Naive B cell (primary cell): ENCODE data around the gene TOE1. TPM values are rescaled to one million over a fixed set of nuclear protein-coding genes. Genes with fewer than 3 reads are reported as not detected.
"Not testable (repeated sequence)": the region's sequence is repeated elsewhere in the genome, so short reads cannot be mapped to it uniquely, and the experiment has no call there.

Source experiments
- ATAC-seq, 2 donors: fragments of 150-1000 bp; cut with Tn5 transposase; 2 replicates each; pipeline ENCODE4 v1.10.0; 2021; ENCODE audit warnings: low read depth in 2 of 2, mild to moderate bottlenecking in 2 of 2, moderate library complexity in 2 of 2
- DNase-seq: peaks from one replicate; pipeline ENCODE4 v3.0.0; 2022
- H3K27ac Mint-ChIP-seq, 6 donors: one replicate each; pipeline ENCODE4 v1.8.0; 2020 to 2022; ENCODE audit warnings: mild to moderate bottlenecking in 6 of 6, mixed read lengths in 6 of 6, moderate library complexity in 5 of 6, inconsistent platforms in 2 of 6
- H3K27me3 Mint-ChIP-seq, 3 donors: one replicate each; pipeline ENCODE4 v1.8.0; 2021 to 2022; ENCODE audit warnings: mixed read lengths in 3 of 3, mild to moderate bottlenecking in 1 of 3
- H3K36me3 Mint-ChIP-seq, 2 donors: one replicate each; pipeline ENCODE4 v1.8.0; 2020 to 2022; ENCODE audit warnings: mixed read lengths in 2 of 2, inconsistent platforms in 1 of 2, mild to moderate bottlenecking in 1 of 2
- H3K4me1 Mint-ChIP-seq, 3 donors: one replicate each; pipeline ENCODE4 v1.8.0; 2020 to 2022; ENCODE audit warnings: mixed read lengths in 3 of 3, inconsistent platforms in 1 of 3, mild to moderate bottlenecking in 1 of 3, moderate library complexity in 1 of 3
- H3K4me3 Mint-ChIP-seq, 8 donors: one replicate each; pipeline ENCODE4 v1.8.0; 2020 to 2022; ENCODE audit warnings: mild to moderate bottlenecking in 8 of 8, mixed read lengths in 8 of 8, moderate library complexity in 8 of 8, inconsistent platforms in 2 of 8
- H3K9me3 Mint-ChIP-seq, 7 donors: one replicate each; pipeline ENCODE4 v1.8.0; 2020 to 2022; ENCODE audit warnings: mixed read lengths in 7 of 7, mild to moderate bottlenecking in 5 of 7, inconsistent platforms in 2 of 7, moderate library complexity in 1 of 7
- polyA plus RNA-seq, 6 donors: library from polyadenylated mRNA; unstranded; fragments of 300-500 nt; fragmentation: Illumina TruSeq; gene quantifications; one replicate each; pipeline ENCODE4 v1.2.3, GENCODE V29; 2021; ENCODE audit warnings: low read depth in 6 of 6

The TOE1 gene
- polyA plus RNA-seq, 6 donors from 2014 or later: 15.5 to 27.8 (median 20.3) TPM

- Mint-ChIP-seq H3K36me3 (peaks cover 11 to 16% of the 10 kb centered on the region in 2 donors), H3K4me3 (no peak overlapping the region), H3K9me3 (no peaks in the 10 kb centered on the region), H3K27me3 (no peaks in the 10 kb centered on the region), H3K27ac (no peak overlapping the region), H3K4me1 (peaks cover 10 to 25% (median 10%) of the 10 kb centered on the region in 3 donors)
- DNase-seq (no peak), ATAC-seq (no peak)
These were observed 39.6 kb downstream of the TOE1 start for GRCh38 chr1:45379524-45379923.

- Mint-ChIP-seq H3K4me3 (no peak overlapping the region), H3K27ac (peak overlapping the region in 3 of 6 donors; percentile 15 to 75 (median 16)), H3K36me3 (peaks cover 11 to 16% of the 10 kb centered on the region in 2 donors), H3K27me3 (no peaks in the 10 kb centered on the region), H3K4me1 (peaks cover 4 to 19% (median 4%) of the 10 kb centered on the region in 3 donors), H3K9me3 (no peaks in the 10 kb centered on the region)
- ATAC-seq: no peak
- no peak for DNase-seq
These were observed 40.2 kb downstream of the TOE1 start for GRCh38 chr1:45380125-45380524.

- H3K4me1 Mint-ChIP-seq: peaks cover 0 to 16% (median 0%) of the 10 kb centered on the region in 3 donors
- peak overlapping the region in 3 of 6 donors; percentile 15 to 75 (median 16) for H3K27ac Mint-ChIP-seq
- no peak for DNase-seq
- no peaks in the 10 kb centered on the region for H3K9me3 Mint-ChIP-seq
- no peak overlapping the region for H3K4me3 Mint-ChIP-seq
- no peaks in the 10 kb centered on the region for H3K27me3 Mint-ChIP-seq
- ATAC-seq: no peak
- H3K36me3 Mint-ChIP-seq: peaks cover 11 to 16% of the 10 kb centered on the region in 2 donors
These were observed 40.8 kb downstream of the TOE1 start for GRCh38 chr1:45380730-45381129.

- Mint-ChIP-seq H3K36me3 (peaks cover 11 to 16% of the 10 kb centered on the region in 2 donors), H3K4me3 (no peak overlapping the region), H3K27me3 (no peaks in the 10 kb centered on the region), H3K4me1 (peaks cover 0 to 16% (median 0%) of the 10 kb centered on the region in 3 donors), H3K27ac (no peak overlapping the region), H3K9me3 (no peaks in the 10 kb centered on the region)
- DNase-seq (no peak), ATAC-seq (no peak)
These were observed 41.3 kb downstream of the TOE1 start for GRCh38 chr1:45381243-45381642.

- Mint-ChIP-seq H3K27ac (peak overlapping the region in 1 of 6 donors; percentile 34), H3K4me1 (peaks cover 0 to 16% (median 0%) of the 10 kb centered on the region in 3 donors), H3K27me3 (no peaks in the 10 kb centered on the region), H3K36me3 (peaks cover 6 to 9% of the 10 kb centered on the region in 2 donors), H3K9me3 (no peaks in the 10 kb centered on the region), H3K4me3 (no peak overlapping the region)
- DNase-seq (no peak), ATAC-seq (no peak)
These were observed 43.2 kb downstream of the TOE1 start for GRCh38 chr1:45383191-45383590.

GRCh38 chr1:45384213-45384612 is 44.2 kb downstream of the TOE1 start:
- not testable (repeated sequence) for DNase-seq, H3K27ac Mint-ChIP-seq, ATAC-seq, H3K9me3 Mint-ChIP-seq, H3K36me3 Mint-ChIP-seq, H3K4me3 Mint-ChIP-seq, H3K27me3 Mint-ChIP-seq
- H3K4me1 Mint-ChIP-seq: peaks cover 0 to 16% (median 0%) of the 10 kb centered on the region in 3 donors

GRCh38 chr1:45385302-45385701 is 45.3 kb downstream of the TOE1 start:
- DNase-seq: no peak
- H3K4me1 Mint-ChIP-seq: peaks cover 0 to 18% (median 6%) of the 10 kb centered on the region in 3 donors

GRCh38 chr1:45386219-45386618 is 46.2 kb downstream of the TOE1 start:
- H3K27ac Mint-ChIP-seq: no peak overlapping the region
- no peaks in the 10 kb centered on the region for H3K9me3 Mint-ChIP-seq
- no peak for DNase-seq
- H3K27me3 Mint-ChIP-seq: no peaks in the 10 kb centered on the region
- no peak for ATAC-seq
- peaks cover 0 to 12% (median 6%) of the 10 kb centered on the region in 3 donors for H3K4me1 Mint-ChIP-seq
- H3K4me3 Mint-ChIP-seq: no peak overlapping the region
- H3K36me3 Mint-ChIP-seq: peaks cover 6 to 9% of the 10 kb centered on the region in 2 donors

More at GRCh38 chr1:45385302-45385701, 45.3 kb downstream of the TOE1 start:
- H3K9me3 Mint-ChIP-seq: no peaks in the 10 kb centered on the region
- H3K27me3 Mint-ChIP-seq: no peaks in the 10 kb centered on the region
- H3K36me3 Mint-ChIP-seq: peaks cover 6 to 9% of the 10 kb centered on the region in 2 donors
- no peak overlapping the region for H3K4me3 Mint-ChIP-seq
- no peak for ATAC-seq
- H3K27ac Mint-ChIP-seq: no peak overlapping the region

Other genes starting within 250 kb of the TOE1 start
- under 1 TPM in 2 of 6 donors, not detected in 4; 0.07 to 0.11 TPM for gene ZSWIM5, start 133.6 kb upstream of the TOE1 start, polyA plus RNA-seq
- gene HPDL, start 13.3 kb upstream of the TOE1 start, polyA plus RNA-seq: under 1 TPM in 5 of 6 donors, not detected in 1; 0.31 to 0.86 (median 0.74) TPM
- 10 to 100 TPM; 10.4 to 25.3 (median 18.7) TPM for gene MUTYH, start 270 bp downstream of the TOE1 start, polyA plus RNA-seq
- gene TESK2, start 151.0 kb downstream of the TOE1 start, polyA plus RNA-seq: 10 to 100 TPM in 5 of 6 donors, 1 to 10 TPM in 1; 9.0 to 20.1 (median 12.9) TPM
- gene CCDC163, start 159.9 kb downstream of the TOE1 start, polyA plus RNA-seq: 1 to 10 TPM; 1.6 to 6.8 (median 5.1) TPM
- 1 to 10 TPM in 1 of 6 donors, under 1 TPM in 4, not detected in 1; 0.20 to 1.5 (median 0.41) TPM for gene MMACHC, start 160.1 kb downstream of the TOE1 start, polyA plus RNA-seq
- 100 to 1,000 TPM; 171 to 239 (median 203) TPM for gene PRDX1, start 181.7 kb downstream of the TOE1 start, polyA plus RNA-seq
- gene AKR1A1, start 210.7 kb downstream of the TOE1 start, polyA plus RNA-seq: 100 to 1,000 TPM; 123 to 249 (median 130) TPM
- gene NASP, start 243.9 kb downstream of the TOE1 start, polyA plus RNA-seq: 100 to 1,000 TPM in 4 of 6 donors, 10 to 100 TPM in 2; 90.5 to 140 (median 114) TPM